Mucosa of stomach (tissue), 1 donor: ENCODE data around the gene LMF1.

Source experiments
- H3K27me3 ChIP-seq: one replicate; pipeline ENCODE4 v1.7.0; 2013; ENCODE audit warnings: mild to moderate bottlenecking, low read length; ENCODE audit not compliant: control insufficient read depth, insufficient read depth
- H3K36me3 ChIP-seq: one replicate; pipeline ENCODE4 v1.7.0; 2013; ENCODE audit warnings: low read length; ENCODE audit not compliant: control insufficient read depth, insufficient read depth
- H3K4me1 ChIP-seq: one replicate; pipeline ENCODE4 v1.7.0; 2013; ENCODE audit warnings: mild to moderate bottlenecking, low read length; ENCODE audit not compliant: control insufficient read depth, insufficient read depth
- H3K4me3 ChIP-seq: one replicate; pipeline ENCODE4 v1.7.0; 2013; ENCODE audit warnings: low read length
- H3K9ac ChIP-seq: one replicate; pipeline ENCODE4 v1.7.0; 2013; ENCODE audit warnings: mild to moderate bottlenecking, low read length, moderate library complexity
- H3K9me3 ChIP-seq: one replicate; pipeline ENCODE4 v1.7.0; 2013; ENCODE audit warnings: mild to moderate bottlenecking, low read length, moderate library complexity; ENCODE audit not compliant: control insufficient read depth
- donor health status: Pancreatic carcinoma.

LMF1 gene

GRCh38 chr16:872436-873242 lies 98.1 kb downstream of the LMF1 start:
- Histone ChIP-seq H3K4me1 (no peaks in the 10 kb centered on the region), H3K27me3 (no peaks in the 10 kb centered on the region), H3K4me3 (no peak overlapping the region), H3K36me3 (no peaks in the 10 kb centered on the region), H3K9me3 (no peaks in the 10 kb centered on the region), H3K9ac (no peak overlapping the region)

- Histone ChIP-seq H3K4me3 (no peak overlapping the region), H3K27me3 (no peaks in the 10 kb centered on the region), H3K9ac (no peak overlapping the region), H3K36me3 (no peaks in the 10 kb centered on the region), H3K4me1 (no peaks in the 10 kb centered on the region), H3K9me3 (no peaks in the 10 kb centered on the region)
Measured at GRCh38 chr16:871562-872345, 99.0 kb downstream of the LMF1 start.

- no peak overlapping the region for H3K4me3 ChIP-seq
- H3K36me3 ChIP-seq, result no peaks in the 10 kb centered on the region
- no peaks in the 10 kb centered on the region for H3K9me3 ChIP-seq
- H3K9ac ChIP-seq, result no peak overlapping the region
- H3K27me3 ChIP-seq, result no peaks in the 10 kb centered on the region
- no peaks in the 10 kb centered on the region for H3K4me1 ChIP-seq
Measured at GRCh38 chr16:870856-871561, 99.8 kb downstream of the LMF1 start.

GRCh38 chr16:869823-870641 lies 100.8 kb downstream of the LMF1 start:
- H3K9ac ChIP-seq, result no peak overlapping the region
- H3K4me3 ChIP-seq, result no peak overlapping the region
- H3K27me3 ChIP-seq, result no peaks in the 10 kb centered on the region
- H3K4me1 ChIP-seq, result no peaks in the 10 kb centered on the region
- H3K9me3 ChIP-seq, result no peaks in the 10 kb centered on the region
- no peaks in the 10 kb centered on the region for H3K36me3 ChIP-seq

- Histone ChIP-seq H3K9ac (no peak overlapping the region), H3K36me3 (no peaks in the 10 kb centered on the region), H3K4me1 (no peaks in the 10 kb centered on the region), H3K27me3 (no peaks in the 10 kb centered on the region), H3K4me3 (no peak overlapping the region), H3K9me3 (no peaks in the 10 kb centered on the region)
Measured at GRCh38 chr16:868846-869822, 101.7 kb downstream of the LMF1 start.

GRCh38 chr16:868386-868755 lies 102.4 kb downstream of the LMF1 start:
- Histone ChIP-seq H3K9me3 (no peaks in the 10 kb centered on the region), H3K9ac (no peak overlapping the region), H3K36me3 (no peaks in the 10 kb centered on the region)

GRCh38 chr16:867421-868385 lies 103.1 kb downstream of the LMF1 start:
- H3K9me3 ChIP-seq, result no peaks in the 10 kb centered on the region
- H3K36me3 ChIP-seq, result no peaks in the 10 kb centered on the region
- no peak overlapping the region for H3K9ac ChIP-seq
- H3K4me3 ChIP-seq, result no peak overlapping the region
- H3K4me1 ChIP-seq, result no peaks in the 10 kb centered on the region
- H3K27me3 ChIP-seq, result no peaks in the 10 kb centered on the region

More at GRCh38 chr16:868386-868755, 102.4 kb downstream of the LMF1 start:
- Histone ChIP-seq H3K4me1 (no peaks in the 10 kb centered on the region), H3K4me3 (no peak overlapping the region), H3K27me3 (no peaks in the 10 kb centered on the region)

- Histone ChIP-seq H3K9me3 (no peaks in the 10 kb centered on the region), H3K4me1 (no peaks in the 10 kb centered on the region), H3K9ac (no peak overlapping the region), H3K36me3 (no peaks in the 10 kb centered on the region), H3K27me3 (no peaks in the 10 kb centered on the region), H3K4me3 (no peak overlapping the region)
Measured at GRCh38 chr16:866252-866896, 104.4 kb downstream of the LMF1 start.

GRCh38 chr16:865026-865425 lies 105.8 kb downstream of the LMF1 start:
- no peaks in the 10 kb centered on the region for H3K27me3 ChIP-seq
- no peaks in the 10 kb centered on the region for H3K9me3 ChIP-seq
- H3K36me3 ChIP-seq, result no peaks in the 10 kb centered on the region

GRCh38 chr16:861446-861845 lies 109.3 kb downstream of the LMF1 start:
- H3K27me3 ChIP-seq, result no peaks in the 10 kb centered on the region
- H3K36me3 ChIP-seq, result no peaks in the 10 kb centered on the region
- no peak overlapping the region for H3K9ac ChIP-seq
- H3K4me1 ChIP-seq, result no peaks in the 10 kb centered on the region
- no peak overlapping the region for H3K4me3 ChIP-seq
- no peaks in the 10 kb centered on the region for H3K9me3 ChIP-seq

More at GRCh38 chr16:865026-865425, 105.8 kb downstream of the LMF1 start:
- H3K9ac ChIP-seq, result no peak overlapping the region
- no peaks in the 10 kb centered on the region for H3K4me1 ChIP-seq
- no peak overlapping the region for H3K4me3 ChIP-seq
